ENCODE data around the gene FOXK2. TPM values are rescaled to one million over a fixed set of nuclear protein-coding genes. Genes with fewer than 3 reads are reported as not detected.
"Not testable (repeated sequence)": the region's sequence is repeated elsewhere in the genome, so short reads cannot be mapped to it uniquely, and the experiment has no call there.

FOXK2 gene
- total RNA-seq, 1 experiment from 2014 or later: 72.0 TPM

GRCh38 chr17:82507631-82508175 is 11.8 kb upstream of the FOXK2 start:
- no peaks in the 10 kb centered on the region for H4K20me1 ChIP-seq (ENCODE audit: control insufficient read depth, insufficient read depth, insufficient read length)
- no peak overlapping the region for H2BK12ac ChIP-seq (ENCODE audit: insufficient read length, low read depth, low read length)
- no peak overlapping the region for H3K4me3 Mint-ChIP-seq
- H3K56ac ChIP-seq (ENCODE audit: insufficient read length, low read depth, low read length): no peak overlapping the region
- no peak overlapping the region for H2AFZ ChIP-seq (ENCODE audit: low read length)
- no peak overlapping the region for H3T11ph ChIP-seq (ENCODE audit: low read length)
- H3K9ac ChIP-seq (ENCODE audit: extremely low read depth, insufficient read length, low read length): no peak overlapping the region
- H3K27ac Mint-ChIP-seq: peak overlapping the region in 2 of 3 experiments; percentile 3 to 53; a peak in 2 of 7 replicates
- H3K36me3 Mint-ChIP-seq (ENCODE audit: insufficient read depth in 1 of 3, low read depth in 3 of 3): no peaks in the 10 kb centered on the region
- no peaks in the 10 kb centered on the region for H3K79me1 ChIP-seq (ENCODE audit: insufficient read depth, low read depth, low read length, poor library complexity, severe bottlenecking)
- H4K5ac ChIP-seq (ENCODE audit: insufficient read length, low read depth, low read length): no peak overlapping the region
- H3K4me1 Mint-ChIP-seq: peaks cover 3 to 8% of the 10 kb centered on the region in 2 experiments; a peak in 3 of 4 replicates
- no peak overlapping the region for H3K4ac ChIP-seq (ENCODE audit: low read depth, low read length)
- H3K18ac ChIP-seq (ENCODE audit: insufficient read length, low read depth, low read length): no peak overlapping the region
- H3K14ac ChIP-seq (ENCODE audit: insufficient read depth, low read length): no peak overlapping the region
- no peak for TF ChIP-seq CTCF (conservative IDR thresholded peaks at IDR 0.05)
- H3K23me2 ChIP-seq (ENCODE audit: insufficient read length, low read depth, low read length, poor library complexity, severe bottlenecking): no peaks in the 10 kb centered on the region
- no peak overlapping the region for H3K27ac ChIP-seq (ENCODE audit: insufficient read length, low read depth, low read length)
- no peak overlapping the region for H4K91ac ChIP-seq (ENCODE audit: insufficient read length, low read depth, low read length)
- no peak overlapping the region for H2BK5ac ChIP-seq (ENCODE audit: insufficient read length, low read length)
- H4K8ac ChIP-seq (replicated peaks; ENCODE audit: insufficient read length, low read depth, low read length): no peak overlapping the region
- no peaks in the 10 kb centered on the region for H3K4me1 ChIP-seq (ENCODE audit: insufficient read depth, low read length)
- WGBS (ENCODE audit: extremely low coverage, insufficient read length, low lambda C conversion rate): no CpG with 5 or more reads among the region's 7 CpGs
- no peak for DNase-seq
- no peaks in the 10 kb centered on the region for H3K27me3 ChIP-seq (ENCODE audit: insufficient read depth, low read length)
- peaks cover 0 to 3% of the 10 kb centered on the region in 2 experiments; a peak in 1 of 5 replicates for H3K9me3 Mint-ChIP-seq
- H3K9me3 ChIP-seq (ENCODE audit: control insufficient read depth, low read depth, low read length): no peaks in the 10 kb centered on the region
- H2BK20ac ChIP-seq (ENCODE audit: low read depth, low read length, poor library complexity, severe bottlenecking): no peak overlapping the region
- H3K4me2 ChIP-seq (ENCODE audit: insufficient read depth, insufficient read length, low read length): no peak overlapping the region
- no peaks in the 10 kb centered on the region for H3K79me2 ChIP-seq (ENCODE audit: insufficient read depth, low read length)
- no peak overlapping the region for H2BK120ac ChIP-seq (ENCODE audit: low read depth, low read length, poor library complexity, severe bottlenecking)
- no peak overlapping the region for H2BK15ac ChIP-seq (ENCODE audit: low read depth, low read length)
- no peaks in the 10 kb centered on the region; the same call in 1 of the 2 replicates for H3K27me3 Mint-ChIP-seq (ENCODE audit: low read depth)
- no peak overlapping the region for H2AK5ac ChIP-seq (ENCODE audit: insufficient read length, low read length)
- H3K23ac ChIP-seq (ENCODE audit: insufficient read length, low read depth, low read length): no peak overlapping the region

DNA sequence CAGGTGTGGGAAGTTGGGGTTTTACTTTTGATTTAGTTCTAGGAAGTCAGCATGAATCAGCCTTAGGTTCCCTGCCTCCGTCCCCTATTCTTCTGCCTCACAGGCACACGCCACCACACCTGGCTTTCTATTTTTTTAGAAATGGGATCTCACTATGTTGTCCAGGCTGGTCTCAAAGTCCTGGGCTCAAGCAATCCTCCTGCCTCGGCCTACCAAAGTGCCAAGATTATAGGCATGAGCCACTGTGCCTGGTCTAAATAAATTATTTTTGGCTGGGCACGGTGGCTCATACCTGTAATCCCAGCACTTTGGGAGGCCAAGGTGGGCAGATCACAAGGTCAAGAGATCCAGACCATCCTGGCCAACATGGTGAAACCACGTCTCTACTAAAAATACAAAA is 7.9 kb upstream of the FOXK2 start:
- not testable (repeated sequence) for H3K14ac ChIP-seq (ENCODE audit: insufficient read depth, low read length); H4K8ac ChIP-seq (replicated peaks; ENCODE audit: insufficient read length, low read depth, low read length); H2BK20ac ChIP-seq (ENCODE audit: low read depth, low read length, poor library complexity, severe bottlenecking); H3K36me3 Mint-ChIP-seq (ENCODE audit: insufficient read depth in 1 of 3, low read depth in 3 of 3); H3K56ac ChIP-seq (ENCODE audit: insufficient read length, low read depth, low read length); H3K79me2 ChIP-seq (ENCODE audit: insufficient read depth, low read length); H4K91ac ChIP-seq (ENCODE audit: insufficient read length, low read depth, low read length); H3K9me3 Mint-ChIP-seq; H3K4ac ChIP-seq (ENCODE audit: low read depth, low read length); H3K4me2 ChIP-seq (ENCODE audit: insufficient read depth, insufficient read length, low read length); H2BK120ac ChIP-seq (ENCODE audit: low read depth, low read length, poor library complexity, severe bottlenecking); H3K4me1 ChIP-seq (ENCODE audit: insufficient read depth, low read length); H3K27ac ChIP-seq (ENCODE audit: insufficient read length, low read depth, low read length); H3K23ac ChIP-seq (ENCODE audit: insufficient read length, low read depth, low read length); H2BK12ac ChIP-seq (ENCODE audit: insufficient read length, low read depth, low read length); H2BK15ac ChIP-seq (ENCODE audit: low read depth, low read length); H3K23me2 ChIP-seq (ENCODE audit: insufficient read length, low read depth, low read length, poor library complexity, severe bottlenecking); H3K27me3 Mint-ChIP-seq (ENCODE audit: low read depth); H3K18ac ChIP-seq (ENCODE audit: insufficient read length, low read depth, low read length); H3K27me3 ChIP-seq (ENCODE audit: insufficient read depth, low read length); H3K9ac ChIP-seq (ENCODE audit: extremely low read depth, insufficient read length, low read length); H3K27ac Mint-ChIP-seq; H3K9me3 ChIP-seq (ENCODE audit: control insufficient read depth, low read depth, low read length); H3T11ph ChIP-seq (ENCODE audit: low read length); DNase-seq; H2BK5ac ChIP-seq (ENCODE audit: insufficient read length, low read length); H4K5ac ChIP-seq (ENCODE audit: insufficient read length, low read depth, low read length); H2AFZ ChIP-seq (ENCODE audit: low read length); H2AK5ac ChIP-seq (ENCODE audit: insufficient read length, low read length); H3K4me1 Mint-ChIP-seq; H3K4me3 Mint-ChIP-seq; H4K20me1 ChIP-seq (ENCODE audit: control insufficient read depth, insufficient read depth, insufficient read length); H3K79me1 ChIP-seq (ENCODE audit: insufficient read depth, low read depth, low read length, poor library complexity, severe bottlenecking)
- WGBS (ENCODE audit: extremely low coverage, insufficient read length, low lambda C conversion rate): no CpG with 5 or more reads among the region's 5 CpGs

Measured in H9 (cell line).